ENCODE data around the gene DYNC1I1. TPM values are rescaled to one million over a fixed set of nuclear protein-coding genes. Genes with fewer than 3 reads are reported as not detected.

The DYNC1I1 gene
- total and polyA plus RNA-seq, 2 of the 13 experiments (the other 11 are each of a cell fraction or from before 2014, with no cell fraction given), result not detected

DNA sequence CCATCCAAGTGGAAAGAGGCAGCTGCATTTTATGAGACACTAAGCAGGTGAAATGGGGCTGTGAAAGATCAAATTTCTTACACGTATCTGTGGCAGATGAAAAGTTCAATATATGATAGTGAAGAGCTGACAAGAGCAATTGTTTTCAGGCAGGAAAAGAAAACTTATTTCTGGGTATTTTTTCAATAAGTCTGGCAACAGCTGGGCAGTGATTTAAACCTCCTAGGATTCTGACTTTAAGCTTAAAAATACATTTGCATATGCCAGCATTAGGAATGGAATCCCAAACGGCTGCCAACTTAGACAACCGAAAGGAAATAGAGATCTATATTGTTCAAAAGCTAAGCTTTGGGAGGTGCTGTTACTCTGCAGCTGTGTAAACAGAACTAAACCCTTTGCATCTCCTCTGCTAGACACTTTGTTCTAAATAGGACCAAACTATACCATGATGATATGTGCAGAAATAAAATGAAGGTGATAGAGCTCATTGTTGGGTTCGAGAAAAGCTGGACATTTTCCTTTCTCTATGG is 26.1 kb downstream of the DYNC1I1 start:
- Histone ChIP-seq H3K4me3 (replicated peaks in 1 of 3; ENCODE audit: insufficient read depth in 1 of 3, low read depth in 2 of 3, low read length in 3 of 3) (no peak overlapping the region), H3K4me2 (ENCODE audit: low read depth, low read length) (no peak overlapping the region), H3K9ac (ENCODE audit: insufficient read depth, low read depth, low read length) (no peak overlapping the region), H3K27ac (ENCODE audit: extremely low read length, insufficient read depth, low read length) (no peak overlapping the region), H4K20me1 (ENCODE audit: insufficient read depth, low read length) (no peaks in the 10 kb centered on the region), H3K36me3 (replicated peaks in 1 of 2; ENCODE audit: control insufficient read depth in 1 of 2, insufficient read depth in 2 of 2, low read length in 2 of 2) (no peaks in the 10 kb centered on the region), H3K9me3 (ENCODE audit: low read length) (no peaks in the 10 kb centered on the region), H3K79me2 (ENCODE audit: insufficient read depth, low read length) (no peaks in the 10 kb centered on the region), H2AFZ (ENCODE audit: low read length) (no peak overlapping the region), H3K27me3 (ENCODE audit: control insufficient read depth in 1 of 2, insufficient read depth in 2 of 2, low read length in 2 of 2) (no peaks in the 10 kb centered on the region), H3K4me1 (ENCODE audit: insufficient read depth, low read length) (no peaks in the 10 kb centered on the region)
- ChIA-PET POLR2A (no interaction called here), CTCF (ENCODE audit: low intra/inter-chr PET ratio, low total read pairs) (no interaction called here)
- in situ Hi-C loops (cut with HindIII; ENCODE audit: extremely low pct_ligation_motif_present, low pct_unique_long_range_greater_than_20kb), result no loop called here
- TF ChIP-seq ZNF674 (CRISPR knock-in tag; IDR thresholded peaks at IDR 0.05; ENCODE audit: low read depth) (no peak), AHR (CRISPR knock-in tag; IDR thresholded peaks at IDR 0.05) (no peak), ZNF782 (CRISPR knock-in tag; IDR thresholded peaks at IDR 0.05; ENCODE audit: borderline replicate concordance) (no peak), AGO2 (optimal IDR thresholded peaks at IDR 0.05; ENCODE audit: low read depth, low read length) (no peak), KLF11 (CRISPR knock-in tag; IDR thresholded peaks at IDR 0.05) (no peak), XBP1 (CRISPR knock-in tag; IDR thresholded peaks at IDR 0.05) (no peak), ZNF614 (CRISPR knock-in tag; IDR thresholded peaks at IDR 0.05; ENCODE audit: borderline replicate concordance) (no peak), TEF (CRISPR knock-in tag; IDR thresholded peaks at IDR 0.05) (no peak)
- TF ChIP-seq, protein P1, sequence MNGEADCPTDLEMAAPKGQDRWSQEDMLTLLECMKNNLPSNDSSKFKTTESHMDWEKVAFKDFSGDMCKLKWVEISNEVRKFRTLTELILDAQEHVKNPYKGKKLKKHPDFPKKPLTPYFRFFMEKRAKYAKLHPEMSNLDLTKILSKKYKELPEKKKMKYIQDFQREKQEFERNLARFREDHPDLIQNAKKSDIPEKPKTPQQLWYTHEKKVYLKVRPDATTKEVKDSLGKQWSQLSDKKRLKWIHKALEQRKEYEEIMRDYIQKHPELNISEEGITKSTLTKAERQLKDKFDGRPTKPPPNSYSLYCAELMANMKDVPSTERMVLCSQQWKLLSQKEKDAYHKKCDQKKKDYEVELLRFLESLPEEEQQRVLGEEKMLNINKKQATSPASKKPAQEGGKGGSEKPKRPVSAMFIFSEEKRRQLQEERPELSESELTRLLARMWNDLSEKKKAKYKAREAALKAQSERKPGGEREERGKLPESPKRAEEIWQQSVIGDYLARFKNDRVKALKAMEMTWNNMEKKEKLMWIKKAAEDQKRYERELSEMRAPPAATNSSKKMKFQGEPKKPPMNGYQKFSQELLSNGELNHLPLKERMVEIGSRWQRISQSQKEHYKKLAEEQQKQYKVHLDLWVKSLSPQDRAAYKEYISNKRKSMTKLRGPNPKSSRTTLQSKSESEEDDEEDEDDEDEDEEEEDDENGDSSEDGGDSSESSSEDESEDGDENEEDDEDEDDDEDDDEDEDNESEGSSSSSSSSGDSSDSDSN (CRISPR knock-in tag; IDR thresholded peaks at IDR 0.05), result no peak
- FAIRE-seq (no peak), ATAC-seq (no peak), DNase-seq (ENCODE audit: low spot score) (no peak)
- 8% methylated on average over 4 of the region's 4 CpGs for WGBS (ENCODE audit: low lambda C conversion rate)
- intact Hi-C loops (cut with micrococcal nuclease; ENCODE audit: unreplicated experiment), result no loop called here
- no TSS peak for BruUV-seq (replicated peaks)

Measured in HepG2 (cell line).